Erythroblast (primary cell): ENCODE data around the gene NNT.
A peak's percentile ranks its signal among the peaks of the same experiment; 100 is the strongest.

ENCODE experiments used
- DNase-seq, 2 experiments: peaks; one replicate each; lab custom pipeline; 2025; lab: John Stamatoyannopoulos, UW
- GATA1 ChIP-seq: IDR thresholded peaks from 2 replicates; pipeline ENCODE4 v1.6.1; 2011; ENCODE audit warnings: low read depth, mild to moderate bottlenecking, control low read depth, low read length, moderate library complexity
- POLR2A ChIP-seq: IDR thresholded peaks from 2 replicates; pipeline ENCODE4 v1.6.1; 2011; ENCODE audit warnings: mild to moderate bottlenecking, low read length

Gene NNT

GRCh38 chr5:43679214-43679613 is 76.2 kb downstream of the NNT start:
- TF ChIP-seq GATA1 (no peak), POLR2A (no peak)
- DNase-seq, result no peak

DNA sequence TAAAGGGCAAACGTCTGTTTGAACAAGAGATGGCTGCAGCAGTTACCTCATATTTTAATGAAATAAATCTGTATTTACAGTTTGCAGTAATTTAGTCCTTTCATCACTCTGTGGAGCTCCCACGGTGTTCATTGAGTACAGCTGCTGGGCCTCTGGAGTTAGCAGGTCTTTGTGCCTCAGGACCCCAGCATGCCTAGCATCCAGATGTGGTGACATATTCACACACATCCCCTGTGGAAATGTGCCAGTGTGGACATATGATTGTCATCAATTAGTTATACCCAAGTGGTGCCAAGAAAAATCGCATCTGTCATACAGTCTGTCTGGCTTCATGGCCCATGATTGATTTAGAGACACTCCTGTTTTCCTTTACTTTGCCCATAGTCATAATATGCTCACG is 77.3 kb downstream of the NNT start:
- DNase-seq, result no peak
- TF ChIP-seq POLR2A (no peak), GATA1 (no peak)

GRCh38 chr5:43683884-43684471 is 81.0 kb downstream of the NNT start:
- TF ChIP-seq GATA1 (no peak), POLR2A (no peak)
- no peak for DNase-seq

- TF ChIP-seq GATA1, result no peak
- TF ChIP-seq POLR2A, result no peak
- DNase-seq, result no peak
Measured at GRCh38 chr5:43685252-43685950, 82.4 kb downstream of the NNT start.

GRCh38 chr5:43687275-43687674 is 84.3 kb downstream of the NNT start:
- TF ChIP-seq POLR2A, result no peak
- no peak for TF ChIP-seq GATA1
- DNase-seq, result no peak

DNA sequence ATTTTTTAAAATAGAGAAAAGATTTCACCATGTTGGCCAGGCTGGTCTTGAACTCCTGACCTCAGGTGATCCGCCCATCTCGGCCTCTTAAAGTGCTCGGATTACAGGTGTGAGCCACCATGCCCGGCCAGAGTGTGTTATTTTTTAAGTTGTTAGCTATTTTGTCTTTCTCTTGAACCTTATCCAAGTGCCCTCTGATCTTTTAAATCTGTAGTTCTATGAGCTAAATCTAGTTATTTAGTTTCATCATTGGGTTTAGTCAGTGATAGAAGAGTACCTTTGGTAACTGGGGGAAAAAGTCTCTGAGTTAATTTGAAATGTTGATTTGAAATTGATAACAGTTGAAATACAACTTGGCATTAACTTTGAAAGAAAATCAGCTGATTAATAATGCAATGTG is 88.3 kb downstream of the NNT start:
- no peak for TF ChIP-seq GATA1
- TF ChIP-seq POLR2A, result no peak
- DNase-seq, result no peak

- DNase-seq, result no peak
- TF ChIP-seq POLR2A, result no peak
- TF ChIP-seq GATA1, result no peak
Measured at GRCh38 chr5:43691893-43692292, 88.9 kb downstream of the NNT start.

GRCh38 chr5:43693411-43693810 is 90.4 kb downstream of the NNT start:
- no peak for DNase-seq
- TF ChIP-seq POLR2A, result no peak
- TF ChIP-seq GATA1, result no peak

- DNase-seq, result no peak
- TF ChIP-seq POLR2A (no peak), GATA1 (no peak)
Measured at GRCh38 chr5:43694027-43694426, 91.0 kb downstream of the NNT start.

DNA sequence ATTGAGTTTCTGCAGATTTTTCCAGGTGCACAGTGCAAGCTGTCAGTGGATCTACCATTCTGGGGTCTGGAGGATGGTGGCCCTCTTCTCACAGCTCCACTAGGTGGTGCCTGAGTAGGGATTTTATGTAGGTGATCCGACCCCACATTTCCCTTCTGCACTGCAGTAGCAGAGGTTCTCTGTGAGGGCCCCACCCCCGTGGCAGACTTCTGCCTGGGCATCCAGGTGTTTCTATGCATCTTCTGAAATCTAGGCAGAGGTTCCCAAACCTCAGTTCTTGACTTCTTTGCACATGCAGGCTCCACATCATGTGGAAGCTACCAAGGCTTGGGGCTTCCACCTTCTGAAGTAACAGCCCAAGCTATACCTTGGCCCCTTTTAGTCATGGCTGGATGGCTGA is 93.5 kb downstream of the NNT start:
- peak in 1 of 2 experiments; percentile 3 for DNase-seq

DNA sequence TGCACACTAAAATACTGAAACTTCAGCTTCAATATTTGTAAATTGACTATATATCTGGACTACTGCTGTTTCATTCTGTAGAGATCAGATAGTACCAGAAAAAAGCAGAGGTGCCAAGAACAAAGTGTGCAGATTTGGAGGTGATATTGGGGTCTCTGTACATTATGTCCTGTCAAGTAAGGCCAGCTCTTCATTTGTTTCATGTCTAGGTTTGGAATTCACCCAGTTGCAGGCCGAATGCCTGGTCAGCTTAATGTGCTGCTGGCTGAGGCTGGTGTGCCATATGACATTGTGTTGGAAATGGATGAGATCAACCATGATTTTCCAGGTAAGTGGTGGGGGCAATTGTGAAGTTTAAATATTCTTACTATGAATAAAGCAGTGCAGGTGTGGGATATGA is 96.9 kb downstream of the NNT start:
- TF ChIP-seq POLR2A (no peak), GATA1 (no peak)
- DNase-seq, result no peak

DNA sequence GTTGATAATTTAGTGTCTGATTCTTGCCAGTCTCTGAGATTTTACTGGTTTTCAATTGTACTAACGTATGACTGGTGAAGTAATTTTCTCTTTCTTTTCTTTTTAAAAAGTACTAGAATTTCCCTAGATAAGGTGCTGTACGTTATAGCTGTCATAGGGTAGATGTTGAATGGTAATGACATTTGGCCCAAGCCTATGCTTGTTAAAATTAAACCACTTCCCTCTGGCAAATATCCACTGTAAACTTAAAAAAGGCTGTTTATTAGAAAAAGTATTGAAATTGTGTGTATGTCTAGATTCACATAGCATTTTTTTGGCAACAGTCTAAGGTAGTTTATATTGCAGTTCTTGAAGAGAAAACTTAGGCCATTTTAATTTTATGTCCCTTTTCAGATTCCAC is 97.6 kb downstream of the NNT start:
- DNase-seq, result no peak
- TF ChIP-seq GATA1 (no peak), POLR2A (no peak)

DNA sequence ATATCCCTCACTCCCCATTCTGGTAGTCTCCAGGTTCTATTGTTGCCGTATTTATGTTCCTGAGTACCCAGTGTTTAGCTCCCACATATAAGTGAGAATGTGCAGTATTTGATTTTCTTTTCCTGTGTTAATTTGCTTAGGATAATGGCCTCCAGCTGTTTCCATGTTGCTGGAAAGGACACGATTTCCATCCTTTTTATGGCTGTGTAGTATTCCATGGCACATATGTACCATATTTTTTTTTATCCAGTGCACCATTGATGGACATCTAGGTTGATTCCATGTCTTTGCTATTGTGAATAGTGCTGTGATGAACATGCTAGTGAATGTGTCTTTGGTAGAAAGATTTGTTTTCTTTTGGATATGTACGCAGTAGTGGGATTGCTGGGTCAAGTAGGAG is 98.2 kb downstream of the NNT start:
- no peak for TF ChIP-seq POLR2A
- TF ChIP-seq GATA1, result no peak
- DNase-seq, result no peak

GRCh38 chr5:43702293-43702692 is 99.3 kb downstream of the NNT start:
- TF ChIP-seq POLR2A (no peak), GATA1 (no peak)
- no peak for DNase-seq

- DNase-seq, result peak in 1 of 2 experiments; percentile 7
Measured at GRCh38 chr5:43702815-43703214, 99.8 kb downstream of the NNT start.

More at GRCh38 chr5:43702815-43703214, 99.8 kb downstream of the NNT start:
- TF ChIP-seq GATA1 (no peak), POLR2A (no peak)
